ENCODE measurements around the gene ARHGAP23.

DNA sequence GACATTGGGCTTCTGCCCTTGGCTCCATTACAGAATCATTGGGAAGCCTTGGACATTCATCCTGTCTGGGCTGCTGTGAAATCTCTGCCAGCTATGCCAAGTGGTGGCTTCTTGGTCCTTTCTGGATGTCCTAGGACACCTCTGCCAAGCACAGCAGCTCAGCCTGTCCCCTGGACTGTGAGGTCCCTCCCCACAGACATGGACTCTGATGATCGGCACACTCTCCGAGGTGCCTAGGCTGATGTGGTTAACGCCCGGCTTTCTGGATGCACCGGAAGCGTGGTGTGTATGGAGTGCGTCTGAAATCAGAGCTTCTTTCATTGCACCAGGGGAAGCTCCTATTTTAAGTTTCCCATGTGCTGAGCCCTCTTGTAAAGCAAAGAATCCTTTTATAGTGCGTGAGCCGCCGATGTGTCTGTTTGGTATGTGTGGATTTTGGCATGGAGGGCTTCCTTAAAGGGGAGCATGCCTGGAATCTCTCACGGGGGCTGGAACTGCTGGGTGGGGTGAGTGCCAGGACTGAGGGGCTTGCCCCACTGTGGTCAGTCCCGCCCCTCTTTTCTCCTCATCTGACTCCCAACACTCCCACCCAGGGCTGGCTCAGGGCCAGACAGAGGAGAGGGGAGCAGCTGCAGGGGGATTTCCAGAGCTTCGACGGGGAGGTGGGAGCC is 7.0 kb upstream of the ARHGAP23 start:
- no peak for TF ChIP-seq EZH2 (IDR thresholded peaks at IDR 0.05; ENCODE audit: low read depth)
- TF ChIP-seq, protein P1, sequence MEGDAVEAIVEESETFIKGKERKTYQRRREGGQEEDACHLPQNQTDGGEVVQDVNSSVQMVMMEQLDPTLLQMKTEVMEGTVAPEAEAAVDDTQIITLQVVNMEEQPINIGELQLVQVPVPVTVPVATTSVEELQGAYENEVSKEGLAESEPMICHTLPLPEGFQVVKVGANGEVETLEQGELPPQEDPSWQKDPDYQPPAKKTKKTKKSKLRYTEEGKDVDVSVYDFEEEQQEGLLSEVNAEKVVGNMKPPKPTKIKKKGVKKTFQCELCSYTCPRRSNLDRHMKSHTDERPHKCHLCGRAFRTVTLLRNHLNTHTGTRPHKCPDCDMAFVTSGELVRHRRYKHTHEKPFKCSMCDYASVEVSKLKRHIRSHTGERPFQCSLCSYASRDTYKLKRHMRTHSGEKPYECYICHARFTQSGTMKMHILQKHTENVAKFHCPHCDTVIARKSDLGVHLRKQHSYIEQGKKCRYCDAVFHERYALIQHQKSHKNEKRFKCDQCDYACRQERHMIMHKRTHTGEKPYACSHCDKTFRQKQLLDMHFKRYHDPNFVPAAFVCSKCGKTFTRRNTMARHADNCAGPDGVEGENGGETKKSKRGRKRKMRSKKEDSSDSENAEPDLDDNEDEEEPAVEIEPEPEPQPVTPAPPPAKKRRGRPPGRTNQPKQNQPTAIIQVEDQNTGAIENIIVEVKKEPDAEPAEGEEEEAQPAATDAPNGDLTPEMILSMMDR (conservative IDR thresholded peaks at IDR 0.05): no peak
